Ecto neural progenitor cell (in vitro differentiated cells): Measurements from ENCODE around the gene KLHL6.
"Not testable (repeated sequence)": the region's sequence is repeated elsewhere in the genome, so short reads cannot be mapped to it uniquely, and the experiment has no call there.

Source experiments
- DNase-seq: peaks from one replicate; pipeline ENCODE4 v3.0.0-alpha.2; 2018; ENCODE audit warnings: low spot score

The KLHL6 gene

DNA sequence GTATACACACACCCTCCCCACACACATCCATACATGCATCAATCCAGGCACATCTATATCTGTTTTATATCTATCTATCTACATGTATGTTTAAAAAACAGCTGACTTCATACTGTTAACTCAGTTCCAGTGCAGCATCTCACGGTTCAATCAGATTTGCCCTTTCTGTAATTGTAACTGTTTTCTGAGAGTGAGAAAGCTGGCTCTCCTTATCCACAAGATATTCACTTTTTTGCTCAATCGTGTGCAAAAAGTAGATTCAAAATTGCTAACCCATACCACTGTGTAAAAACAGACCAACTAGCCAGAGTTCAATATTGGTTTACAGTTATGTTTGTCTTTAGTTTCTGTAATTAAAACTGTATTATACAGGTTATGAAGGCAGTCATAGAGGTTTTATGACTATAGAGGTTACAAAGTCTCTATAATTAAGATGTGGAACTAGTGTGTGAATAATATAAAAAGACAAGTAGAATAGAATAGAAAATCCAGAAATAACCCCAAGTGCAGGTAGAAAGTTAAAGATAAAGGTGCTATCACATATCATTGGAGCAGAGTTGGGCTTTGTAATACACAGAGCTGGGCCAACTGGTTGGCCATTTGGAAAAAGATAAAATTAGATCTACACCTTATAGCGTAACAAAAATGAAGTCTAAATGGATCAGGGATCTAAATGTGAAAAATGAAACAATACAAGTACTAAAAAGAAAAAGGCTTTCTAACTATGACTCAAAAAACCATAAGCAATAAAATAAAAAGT, 107.0 kb downstream of the KLHL6 start:
- DNase-seq, result no peak

- DNase-seq, result peak; percentile 99
Observed at GRCh38 chr3:183447206-183448001, 108.1 kb downstream of the KLHL6 start.

- DNase-seq, result no peak
Observed at GRCh38 chr3:183446838-183447205, 108.7 kb downstream of the KLHL6 start.

DNA sequence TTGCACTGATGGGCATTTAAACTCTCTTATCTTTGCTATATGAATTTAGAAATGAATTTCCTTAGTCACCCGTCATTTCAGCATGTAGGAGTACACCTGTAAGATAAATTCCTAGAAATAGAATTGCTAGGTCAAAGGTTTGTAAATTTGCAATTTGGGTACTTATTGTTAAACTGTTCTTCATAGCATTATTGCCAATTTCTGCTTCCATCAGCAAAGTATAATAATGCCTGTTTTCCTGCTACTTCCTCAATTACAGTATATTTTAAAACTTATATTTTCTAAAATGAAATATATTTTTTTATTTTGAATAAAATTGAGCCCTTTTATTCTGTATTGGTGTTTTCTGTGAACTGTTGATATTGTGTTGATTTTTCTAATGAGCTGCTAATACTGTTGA, 110.8 kb downstream of the KLHL6 start:
- DNase-seq, result no peak

GRCh38 chr3:183443395-183444385, 111.8 kb downstream of the KLHL6 start:
- no peak for DNase-seq

- DNase-seq, result no peak
Observed at GRCh38 chr3:183442994-183443393, 112.5 kb downstream of the KLHL6 start.

DNA sequence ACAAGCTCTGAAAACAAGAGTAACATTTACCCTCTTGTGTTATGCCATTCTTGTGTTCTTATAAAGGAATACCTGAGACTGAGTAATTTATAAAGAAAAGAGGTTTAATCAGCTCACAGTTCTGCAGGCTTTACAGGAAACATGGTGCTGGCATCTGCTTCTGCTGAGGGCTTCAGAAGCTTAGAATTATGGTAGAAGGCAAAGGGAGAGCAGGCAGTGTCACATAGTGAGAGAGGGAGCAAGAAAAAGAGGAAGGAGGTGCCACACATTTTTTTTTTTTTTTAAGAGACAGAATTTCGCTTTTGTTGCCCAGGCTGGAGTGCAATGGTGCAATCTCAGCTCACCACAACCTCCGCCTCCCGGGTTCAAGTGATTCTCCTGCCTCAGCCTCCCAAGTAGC, 115.0 kb downstream of the KLHL6 start:
- DNase-seq, result not testable (repeated sequence)

DNA sequence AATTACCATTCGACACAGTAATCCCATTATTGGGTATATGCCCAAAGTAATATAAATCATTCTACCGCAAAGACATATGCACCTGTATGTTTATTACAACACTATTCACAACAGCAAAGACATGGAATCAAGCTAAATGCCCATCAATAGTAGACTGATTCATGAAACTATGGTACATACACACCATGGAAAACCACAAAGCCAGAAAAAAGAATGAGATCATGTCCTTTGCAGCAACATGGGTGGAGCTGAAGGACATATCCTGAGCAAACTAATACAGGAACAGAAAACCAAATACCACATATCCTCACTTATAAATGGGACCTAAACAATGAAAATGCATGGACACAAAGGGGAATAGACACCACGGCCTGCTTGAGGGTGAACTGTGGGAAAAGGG, 116.0 kb downstream of the KLHL6 start:
- no peak for DNase-seq

GRCh38 chr3:183438735-183439134, 116.8 kb downstream of the KLHL6 start:
- no peak for DNase-seq

DNA sequence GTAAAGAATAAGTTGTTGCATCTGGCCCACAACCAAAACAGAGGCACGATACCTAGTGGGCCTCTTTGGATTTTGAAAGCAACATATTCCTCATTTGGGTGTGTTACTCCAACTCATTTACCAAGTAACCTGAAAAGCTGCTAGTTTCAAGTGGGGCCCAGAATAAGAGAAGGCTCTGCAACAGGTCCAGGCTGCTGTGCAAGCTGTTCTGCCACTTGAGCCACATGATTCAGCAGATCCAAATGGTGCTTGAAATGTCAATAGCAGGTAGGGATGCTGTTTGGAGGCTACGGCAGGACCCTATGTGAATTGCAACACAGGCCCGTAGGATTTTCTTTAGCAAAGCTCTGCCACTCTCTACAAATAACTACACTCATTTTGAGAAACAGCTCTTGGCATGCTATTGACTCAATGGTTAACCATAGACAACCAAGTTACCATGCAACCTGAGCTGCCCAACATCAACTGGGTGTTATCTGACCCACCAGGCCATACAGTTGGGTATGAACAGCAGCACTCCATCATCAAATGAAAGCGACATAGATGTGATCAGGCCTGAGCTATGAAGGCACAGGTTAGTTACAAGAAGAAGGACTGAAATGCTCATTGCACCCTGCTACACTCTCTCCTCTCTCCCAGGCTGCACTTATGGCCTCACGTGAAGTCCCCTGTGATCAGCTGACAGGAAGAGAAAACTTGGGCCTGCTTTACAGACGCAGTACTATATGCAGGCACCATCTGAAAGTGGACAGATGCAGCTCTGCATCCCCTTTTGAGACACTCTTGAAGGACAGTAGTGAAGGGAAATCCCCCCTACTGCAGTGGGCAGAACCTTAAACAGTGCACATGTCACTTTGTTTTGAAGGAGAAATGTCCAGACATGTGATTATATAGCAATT, 117.6 kb downstream of the KLHL6 start:
- DNase-seq, result no peak
